WTC11 (cell line): ENCODE data around the gene SPATA13. TPM values are rescaled to one million over a fixed set of nuclear protein-coding genes. Genes with fewer than 3 reads are reported as not detected.
"Not testable (repeated sequence)": the region's sequence is repeated elsewhere in the genome, so short reads cannot be mapped to it uniquely, and the experiment has no call there.

Experiments
- ATAC-seq: fragments of 200-7000 bp; cut with Tn5 transposase; 2 replicates; pipeline ENCODE4 v1.10.0; 2021; ENCODE audit warnings: mild to moderate bottlenecking, moderate library complexity
- CTCF ChIA-PET: fragments of 300-600 bp; sonication (Branson Sonifier 250); formaldehyde crosslinking; loops from one replicate; lab custom pipeline; 2021; ENCODE audit warnings: antibody characterized with exemption; lab: Charles Lee
- POLR2A ChIA-PET: fragments of 350-600 bp; sonication (Branson Sonifier 250); formaldehyde crosslinking; loops from one replicate; lab custom pipeline; 2021; ENCODE audit warnings: antibody characterized with exemption; lab: Charles Lee
- DNase-seq: peaks from one replicate; pipeline ENCODE4 v3.0.0; 2021; ENCODE audit warnings: low spot score
- H3K27ac Mint-ChIP-seq: 2 replicates; pipeline ENCODE4 v1.8.0; 2021; ENCODE audit warnings: mixed read lengths
- H3K27me3 Mint-ChIP-seq: 2 replicates; pipeline ENCODE4 v1.8.0; 2021; ENCODE audit warnings: low read depth, mild to moderate bottlenecking, moderate library complexity, mixed read lengths
- H3K36me3 Mint-ChIP-seq: 2 replicates; pipeline ENCODE4 v1.8.0; 2021; ENCODE audit warnings: mixed read lengths
- H3K4me1 Mint-ChIP-seq: 2 replicates; pipeline ENCODE4 v1.8.0; 2022; ENCODE audit warnings: mixed read lengths
- H3K4me3 Mint-ChIP-seq: 2 replicates; pipeline ENCODE4 v1.8.0; 2021; ENCODE audit warnings: mild to moderate bottlenecking, moderate library complexity, mixed read lengths
- H3K9me3 Mint-ChIP-seq: 2 replicates; pipeline ENCODE4 v1.8.0; 2021; ENCODE audit warnings: mixed read lengths
- CREB1 ChIP-seq: sonication (generic); formaldehyde crosslinking; IDR thresholded peaks from 2 replicates; pipeline ENCODE4 v1.8.0; 2023; ENCODE audit warnings: mild to moderate bottlenecking, missing genetic modification reagents
- ESRRA ChIP-seq: sonication (generic); formaldehyde crosslinking; IDR thresholded peaks from 2 replicates; pipeline ENCODE4 v1.8.1; 2022; ENCODE audit warnings: mild to moderate bottlenecking, missing genetic modification reagents, borderline replicate concordance
- GABPB1 ChIP-seq: sonication (generic); formaldehyde crosslinking; IDR thresholded peaks from 2 replicates; pipeline ENCODE4 v1.8.1; 2023; ENCODE audit warnings: mild to moderate bottlenecking, missing genetic modification reagents
- MAX ChIP-seq: sonication (generic); formaldehyde crosslinking; IDR thresholded peaks from 2 replicates; pipeline ENCODE4 v1.8.0; 2022; ENCODE audit warnings: mild to moderate bottlenecking, missing genetic modification reagents
- OVOL2 ChIP-seq: fragments of 250-450 bp; sonication (Bioruptor Pico); IDR thresholded peaks from 2 replicates; pipeline ENCODE4 v1.9.0; 2021; ENCODE audit warnings: mild to moderate bottlenecking, borderline replicate concordance
- TCF7 ChIP-seq: sonication (generic); formaldehyde crosslinking; IDR thresholded peaks from 2 replicates; pipeline ENCODE4 v1.8.0; 2022; ENCODE audit warnings: mild to moderate bottlenecking, low read depth, missing genetic modification reagents, moderate library complexity
- TEAD1 ChIP-seq: sonication (generic); formaldehyde crosslinking; IDR thresholded peaks from 2 replicates; pipeline ENCODE4 v1.8.0; 2022; ENCODE audit warnings: mild to moderate bottlenecking, missing genetic modification reagents
- ZBTB21 ChIP-seq: sonication (generic); formaldehyde crosslinking; IDR thresholded peaks from 2 replicates; pipeline ENCODE4 v1.8.1; 2023; ENCODE audit warnings: mild to moderate bottlenecking, missing genetic modification reagents, borderline replicate concordance
- ZNF232 ChIP-seq: sonication (generic); formaldehyde crosslinking; IDR thresholded peaks from 2 replicates; pipeline ENCODE4 v1.8.0; 2022; ENCODE audit warnings: mild to moderate bottlenecking, missing genetic modification reagents
- ZNF396 ChIP-seq: fragments of 250-450 bp; sonication (Bioruptor Pico); IDR thresholded peaks from 2 replicates; pipeline ENCODE4 v1.8.0; 2021; ENCODE audit warnings: mild to moderate bottlenecking, moderate library complexity, borderline replicate concordance
- total RNA-seq: library from RNA; stranded (reverse); gene quantifications from 3 replicates; pipeline ENCODE4 v1.2.3, GENCODE V29; 2021
- TF ChIP-seq, protein P1 (sequence below): fragments of 250-450 bp; sonication (Bioruptor Pico); conservative IDR thresholded peaks from 2 replicates; pipeline ENCODE4 v1.9.0; 2021; ENCODE audit warnings: mild to moderate bottlenecking
- TF ChIP-seq, protein P2 (sequence below): fragments of 250-450 bp; sonication (Bioruptor Pico); IDR thresholded peaks from 2 replicates; pipeline ENCODE4 v1.9.0; 2021; ENCODE audit warnings: mild to moderate bottlenecking
- TF ChIP-seq, protein P3 (sequence below): sonication (generic); formaldehyde crosslinking; IDR thresholded peaks from 2 replicates; pipeline ENCODE4 v1.8.0; 2022; ENCODE audit warnings: missing genetic modification reagents

The SPATA13 gene
- total RNA-seq, 1 experiment from 2014 or later: 29.0 TPM

GRCh38 chr13:24323739-24324075 lies 163.2 kb downstream of the SPATA13 start:
- no peak for DNase-seq
- H3K4me3 Mint-ChIP-seq: no peak overlapping the region
- no peaks in the 10 kb centered on the region for H3K9me3 Mint-ChIP-seq
- ChIA-PET CTCF (no interaction called here), POLR2A (no interaction called here)
- no peak overlapping the region for H3K27ac Mint-ChIP-seq
- H3K36me3 Mint-ChIP-seq: no peaks in the 10 kb centered on the region
- H3K4me1 Mint-ChIP-seq: no peaks in the 10 kb centered on the region
- H3K27me3 Mint-ChIP-seq: peaks cover 19% of the 10 kb centered on the region
- TF ChIP-seq ZNF396 (CRISPR knock-in tag) (no peak), ZBTB21 (no peak), OVOL2 (CRISPR knock-in tag) (no peak), GABPB1 (CRISPR knock-in tag) (no peak), TEAD1 (no peak), TCF7 (CRISPR knock-in tag) (no peak), CREB1 (CRISPR knock-in tag) (no peak), ESRRA (CRISPR knock-in tag) (no peak)
- TF ChIP-seq, protein P1, sequence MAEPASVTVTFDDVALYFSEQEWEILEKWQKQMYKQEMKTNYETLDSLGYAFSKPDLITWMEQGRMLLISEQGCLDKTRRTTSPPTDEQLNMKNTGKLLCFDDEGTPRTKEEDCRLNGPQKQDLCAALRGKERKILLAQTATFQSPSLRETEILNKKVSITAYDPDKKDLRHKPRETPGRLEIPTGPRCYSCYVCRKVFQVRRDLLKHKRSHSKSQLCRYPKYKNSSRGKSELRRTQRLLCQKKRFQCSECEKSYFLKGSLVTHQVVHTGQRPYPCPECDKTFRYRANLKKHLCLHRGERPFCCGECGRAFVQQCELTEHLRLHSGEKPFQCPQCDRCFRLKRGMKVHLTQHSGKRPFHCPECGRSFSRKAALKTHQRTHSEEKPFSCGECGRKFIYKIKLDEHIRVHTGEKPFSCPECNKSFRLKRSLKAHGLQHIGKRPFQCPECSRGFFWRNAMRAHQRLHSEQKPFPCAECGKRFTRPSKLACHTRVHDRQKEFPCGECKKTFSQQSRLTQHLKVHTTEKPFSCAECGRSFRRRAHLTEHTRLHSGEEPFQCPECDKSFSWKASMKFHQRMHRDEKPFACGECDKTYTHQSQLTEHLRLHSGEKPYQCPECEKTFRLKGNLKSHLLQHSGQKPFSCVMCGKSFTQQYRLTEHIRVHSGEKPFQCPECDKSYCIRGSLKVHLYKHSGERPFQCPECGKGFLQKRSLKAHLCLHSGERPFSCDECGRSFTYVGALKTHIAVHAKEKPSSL (CRISPR knock-in tag): no peak
- TF ChIP-seq, protein P2, sequence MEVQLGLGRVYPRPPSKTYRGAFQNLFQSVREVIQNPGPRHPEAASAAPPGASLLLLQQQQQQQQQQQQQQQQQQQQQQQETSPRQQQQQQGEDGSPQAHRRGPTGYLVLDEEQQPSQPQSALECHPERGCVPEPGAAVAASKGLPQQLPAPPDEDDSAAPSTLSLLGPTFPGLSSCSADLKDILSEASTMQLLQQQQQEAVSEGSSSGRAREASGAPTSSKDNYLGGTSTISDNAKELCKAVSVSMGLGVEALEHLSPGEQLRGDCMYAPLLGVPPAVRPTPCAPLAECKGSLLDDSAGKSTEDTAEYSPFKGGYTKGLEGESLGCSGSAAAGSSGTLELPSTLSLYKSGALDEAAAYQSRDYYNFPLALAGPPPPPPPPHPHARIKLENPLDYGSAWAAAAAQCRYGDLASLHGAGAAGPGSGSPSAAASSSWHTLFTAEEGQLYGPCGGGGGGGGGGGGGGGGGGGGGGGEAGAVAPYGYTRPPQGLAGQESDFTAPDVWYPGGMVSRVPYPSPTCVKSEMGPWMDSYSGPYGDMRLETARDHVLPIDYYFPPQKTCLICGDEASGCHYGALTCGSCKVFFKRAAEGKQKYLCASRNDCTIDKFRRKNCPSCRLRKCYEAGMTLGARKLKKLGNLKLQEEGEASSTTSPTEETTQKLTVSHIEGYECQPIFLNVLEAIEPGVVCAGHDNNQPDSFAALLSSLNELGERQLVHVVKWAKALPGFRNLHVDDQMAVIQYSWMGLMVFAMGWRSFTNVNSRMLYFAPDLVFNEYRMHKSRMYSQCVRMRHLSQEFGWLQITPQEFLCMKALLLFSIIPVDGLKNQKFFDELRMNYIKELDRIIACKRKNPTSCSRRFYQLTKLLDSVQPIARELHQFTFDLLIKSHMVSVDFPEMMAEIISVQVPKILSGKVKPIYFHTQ (CRISPR knock-in tag): no peak
- TF ChIP-seq, protein P3, sequence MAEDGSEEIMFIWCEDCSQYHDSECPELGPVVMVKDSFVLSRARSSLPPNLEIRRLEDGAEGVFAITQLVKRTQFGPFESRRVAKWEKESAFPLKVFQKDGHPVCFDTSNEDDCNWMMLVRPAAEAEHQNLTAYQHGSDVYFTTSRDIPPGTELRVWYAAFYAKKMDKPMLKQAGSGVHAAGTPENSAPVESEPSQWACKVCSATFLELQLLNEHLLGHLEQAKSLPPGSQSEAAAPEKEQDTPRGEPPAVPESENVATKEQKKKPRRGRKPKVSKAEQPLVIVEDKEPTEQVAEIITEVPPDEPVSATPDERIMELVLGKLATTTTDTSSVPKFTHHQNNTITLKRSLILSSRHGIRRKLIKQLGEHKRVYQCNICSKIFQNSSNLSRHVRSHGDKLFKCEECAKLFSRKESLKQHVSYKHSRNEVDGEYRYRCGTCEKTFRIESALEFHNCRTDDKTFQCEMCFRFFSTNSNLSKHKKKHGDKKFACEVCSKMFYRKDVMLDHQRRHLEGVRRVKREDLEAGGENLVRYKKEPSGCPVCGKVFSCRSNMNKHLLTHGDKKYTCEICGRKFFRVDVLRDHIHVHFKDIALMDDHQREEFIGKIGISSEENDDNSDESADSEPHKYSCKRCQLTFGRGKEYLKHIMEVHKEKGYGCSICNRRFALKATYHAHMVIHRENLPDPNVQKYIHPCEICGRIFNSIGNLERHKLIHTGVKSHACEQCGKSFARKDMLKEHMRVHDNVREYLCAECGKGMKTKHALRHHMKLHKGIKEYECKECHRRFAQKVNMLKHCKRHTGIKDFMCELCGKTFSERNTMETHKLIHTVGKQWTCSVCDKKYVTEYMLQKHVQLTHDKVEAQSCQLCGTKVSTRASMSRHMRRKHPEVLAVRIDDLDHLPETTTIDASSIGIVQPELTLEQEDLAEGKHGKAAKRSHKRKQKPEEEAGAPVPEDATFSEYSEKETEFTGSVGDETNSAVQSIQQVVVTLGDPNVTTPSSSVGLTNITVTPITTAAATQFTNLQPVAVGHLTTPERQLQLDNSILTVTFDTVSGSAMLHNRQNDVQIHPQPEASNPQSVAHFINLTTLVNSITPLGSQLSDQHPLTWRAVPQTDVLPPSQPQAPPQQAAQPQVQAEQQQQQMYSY (CRISPR knock-in tag): no peak
- ATAC-seq: no peak

DNA sequence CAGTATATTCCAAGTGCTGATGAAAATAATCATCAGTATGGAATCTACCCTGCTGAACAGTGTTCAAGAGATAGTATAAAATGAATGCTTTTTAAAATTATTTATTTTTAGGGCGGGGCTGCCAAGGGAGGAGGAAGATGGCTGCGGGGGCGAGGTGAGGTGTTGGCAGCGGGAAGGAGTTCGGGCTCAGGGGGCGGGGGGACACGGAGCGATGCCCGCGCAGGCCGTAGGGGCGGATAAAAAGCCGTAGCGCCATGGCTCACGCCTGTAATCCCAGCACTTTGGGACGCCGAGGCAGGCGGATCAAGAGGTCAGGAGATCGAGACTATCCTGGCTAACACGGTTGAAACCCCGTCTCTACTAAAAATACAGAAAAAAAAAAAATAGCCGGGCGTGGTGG lies 167.1 kb downstream of the SPATA13 start:
- H3K4me1 Mint-ChIP-seq, ATAC-seq, H3K27ac Mint-ChIP-seq, POLR2A ChIA-PET, CTCF ChIA-PET, H3K36me3 Mint-ChIP-seq, H3K9me3 Mint-ChIP-seq, DNase-seq: not testable (repeated sequence)
- Mint-ChIP-seq H3K4me3 (peak overlapping the region; percentile 55; the same call in 1 of the 2 replicates), H3K27me3 (peaks cover 24% of the 10 kb centered on the region)

DNA sequence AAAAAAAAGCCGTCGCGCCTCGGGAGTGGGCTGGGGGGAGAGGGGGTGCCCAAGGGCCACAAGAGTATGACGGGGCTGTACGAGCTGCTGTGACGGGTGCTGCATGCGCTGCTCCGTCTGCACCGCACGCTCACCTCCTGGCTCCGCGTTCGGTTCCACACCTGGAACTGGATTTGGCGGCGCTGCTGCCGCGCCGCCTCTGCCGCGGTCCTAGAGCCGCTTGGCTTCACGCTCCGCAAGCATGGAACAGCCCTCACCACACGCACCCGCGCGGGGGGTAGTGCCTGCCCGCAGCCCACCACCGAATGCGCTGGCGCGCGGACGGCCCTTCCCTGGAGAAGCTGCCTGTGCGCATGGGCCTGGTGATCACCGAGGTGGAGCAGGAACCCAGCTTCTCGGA lies 167.6 kb downstream of the SPATA13 start:
- H3K4me3 Mint-ChIP-seq: peak overlapping the region; percentile 55

More for the DNA sequence above, 167.6 kb downstream of the SPATA13 start:
- Mint-ChIP-seq H3K27ac (no peak overlapping the region), H3K27me3 (peaks cover 24% of the 10 kb centered on the region), H3K9me3 (no peaks in the 10 kb centered on the region), H3K4me1 (no peaks in the 10 kb centered on the region), H3K36me3 (no peaks in the 10 kb centered on the region)
- ChIA-PET CTCF (no interaction called here), POLR2A (no interaction called here)
- TF ChIP-seq ZNF232 (CRISPR knock-in tag): no peak
- peak; percentile 42; the same call in 1 of the 2 replicates for TF ChIP-seq MAX (CRISPR knock-in tag)
- DNase-seq (peak; percentile 58), ATAC-seq (peak; percentile 69)
